ENCODE data around the gene CELF6.

The CELF6 gene
- total RNA-seq = 0 to 0.46 (median 0.13) reads per million in 4 donors

GRCh38 chr15:72319985-72320671 is at the start of gene CELF6:
Gene CELF6 (minus strand): TSS chr15:72320157. CDS start chr15:72319874, 283 bp downstream.
- DNase-seq = peak; percentile 59 to 78 (median 69)

- no peak for DNase-seq
These were observed 48.9 kb upstream of the CELF6 start for GRCh38 chr15:72368899-72369298.

- DNase-seq = no peak
These were observed 48.4 kb upstream of the CELF6 start for GRCh38 chr15:72368325-72368724.

- DNase-seq = peak in 1 of 5 donors; percentile 44
These were observed 45.9 kb upstream of the CELF6 start for GRCh38 chr15:72365844-72366243.

- no peak for DNase-seq
These were observed 41.2 kb upstream of the CELF6 start for GRCh38 chr15:72361176-72361575.

GRCh38 chr15:72358650-72359171 is 38.8 kb upstream of the CELF6 start:
- DNase-seq = no peak

GRCh38 chr15:72358121-72358520 is 38.2 kb upstream of the CELF6 start:
- DNase-seq = no peak

GRCh38 chr15:72354496-72354895 is 34.5 kb upstream of the CELF6 start:
- DNase-seq = no peak

- no peak for DNase-seq
These were observed 33.3 kb upstream of the CELF6 start for GRCh38 chr15:72353266-72353665.

- no peak for DNase-seq
These were observed 25.8 kb upstream of the CELF6 start for GRCh38 chr15:72345806-72346205.

GRCh38 chr15:72345280-72345679 is 25.3 kb upstream of the CELF6 start:
- no peak for DNase-seq

GRCh38 chr15:72344602-72345001 is 24.6 kb upstream of the CELF6 start:
- no peak for DNase-seq

- DNase-seq = peak in 2 of 5 donors; percentile 12 to 24
These were observed 22.4 kb upstream of the CELF6 start for GRCh38 chr15:72342385-72342784.

- DNase-seq = no peak
These were observed 21.4 kb upstream of the CELF6 start for GRCh38 chr15:72341361-72341760.

- DNase-seq = no peak
These were observed 20.4 kb upstream of the CELF6 start for GRCh38 chr15:72340366-72340765.

- no peak for DNase-seq
These were observed 19.8 kb upstream of the CELF6 start for GRCh38 chr15:72339777-72340177.

GRCh38 chr15:72338617-72339321 is 18.8 kb upstream of the CELF6 start:
- DNase-seq = no peak

- DNase-seq = no peak
These were observed 18.2 kb upstream of the CELF6 start for GRCh38 chr15:72338148-72338547.

GRCh38 chr15:72334842-72335241 is 14.9 kb upstream of the CELF6 start:
- no peak for DNase-seq

- DNase-seq = no peak
These were observed 11.1 kb upstream of the CELF6 start for GRCh38 chr15:72331021-72331420.

GRCh38 chr15:72323752-72324151 is 3.8 kb upstream of the CELF6 start:
- DNase-seq = no peak

GRCh38 chr15:72319360-72319984 is 485 bp downstream of the CELF6 start:
- peak; percentile 23 to 58 (median 40) for DNase-seq

- no peak for DNase-seq
These were observed 1.5 kb downstream of the CELF6 start for GRCh38 chr15:72318408-72318942.

Measured in T-helper 1 cell (primary cell).